Breast epithelium (tissue), 3 donors: ENCODE measurements around the gene RUFY1.
"Not testable (repeated sequence)": the region's sequence is repeated elsewhere in the genome, so short reads cannot be mapped to it uniquely, and the experiment has no call there.

ENCODE experiments used
- POLR2A ChIP-seq: fragments of 450-650 bp; IDR thresholded peaks from one replicate; pipeline ENCODE4 v1.6.1; 2016; ENCODE audit warnings: antibody characterized with exemption, mild to moderate bottlenecking, moderate library complexity
- POLR2AphosphoS5 ChIP-seq, 3 donors: sonication (generic); formaldehyde crosslinking; IDR thresholded peaks; one replicate each; pipeline ENCODE4 v1.6.1; 2017; ENCODE audit warnings: antibody characterized with exemption in 3 of 3
- TF ChIP-seq, protein P1 (sequence below), 3 donors: fragments of 450-650 bp; IDR thresholded peaks; one replicate each; pipeline ENCODE4 v1.5.1; 2016 to 2017; ENCODE audit warnings: antibody characterized with exemption in 3 of 3, mild to moderate bottlenecking in 3 of 3, moderate library complexity in 3 of 3

DNA sequence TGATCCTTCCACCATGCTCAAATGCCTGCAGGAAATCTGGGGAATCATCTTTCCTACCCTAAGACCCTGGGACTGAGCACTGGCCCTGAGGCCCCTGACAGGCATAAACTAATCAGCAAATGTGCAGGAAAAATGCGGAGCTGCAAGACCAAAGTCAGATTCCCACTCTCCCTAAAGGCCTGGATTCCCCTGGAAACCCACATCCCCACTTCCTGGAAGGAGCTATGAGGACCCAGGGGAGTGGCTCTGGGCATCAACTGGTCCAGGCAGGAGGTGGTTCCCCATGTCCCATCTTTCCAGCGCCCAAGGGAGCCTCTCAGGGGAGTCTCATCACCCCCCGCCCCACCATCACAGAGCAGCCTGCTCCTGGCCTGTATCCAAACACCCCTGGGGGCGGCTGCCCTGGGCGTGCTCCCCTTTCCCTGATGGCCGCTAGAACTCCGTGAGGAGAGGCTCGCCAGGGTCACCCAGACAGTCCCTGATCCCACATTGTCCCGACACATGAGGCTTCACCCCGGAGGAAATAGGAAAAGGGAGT lies 98.9 kb downstream of the RUFY1 start:
- TF ChIP-seq, protein P1, sequence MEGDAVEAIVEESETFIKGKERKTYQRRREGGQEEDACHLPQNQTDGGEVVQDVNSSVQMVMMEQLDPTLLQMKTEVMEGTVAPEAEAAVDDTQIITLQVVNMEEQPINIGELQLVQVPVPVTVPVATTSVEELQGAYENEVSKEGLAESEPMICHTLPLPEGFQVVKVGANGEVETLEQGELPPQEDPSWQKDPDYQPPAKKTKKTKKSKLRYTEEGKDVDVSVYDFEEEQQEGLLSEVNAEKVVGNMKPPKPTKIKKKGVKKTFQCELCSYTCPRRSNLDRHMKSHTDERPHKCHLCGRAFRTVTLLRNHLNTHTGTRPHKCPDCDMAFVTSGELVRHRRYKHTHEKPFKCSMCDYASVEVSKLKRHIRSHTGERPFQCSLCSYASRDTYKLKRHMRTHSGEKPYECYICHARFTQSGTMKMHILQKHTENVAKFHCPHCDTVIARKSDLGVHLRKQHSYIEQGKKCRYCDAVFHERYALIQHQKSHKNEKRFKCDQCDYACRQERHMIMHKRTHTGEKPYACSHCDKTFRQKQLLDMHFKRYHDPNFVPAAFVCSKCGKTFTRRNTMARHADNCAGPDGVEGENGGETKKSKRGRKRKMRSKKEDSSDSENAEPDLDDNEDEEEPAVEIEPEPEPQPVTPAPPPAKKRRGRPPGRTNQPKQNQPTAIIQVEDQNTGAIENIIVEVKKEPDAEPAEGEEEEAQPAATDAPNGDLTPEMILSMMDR (IDR thresholded peaks at IDR 0.05) = not testable (repeated sequence)
- not testable (repeated sequence) for TF ChIP-seq POLR2AphosphoS5 (IDR thresholded peaks at IDR 0.05); POLR2A
